Fibroblast of lung (primary cell): Measurements from ENCODE around the gene ESRP2.

Experiments
- EZH2 ChIP-seq: IDR thresholded peaks from 2 replicates; pipeline ENCODE4 v1.5.1; 2012; ENCODE audit warnings: low read length, control low read depth, mild to moderate bottlenecking; ENCODE audit errors: missing control alignments
- TF ChIP-seq, protein P1 (sequence below), 2 donors: IDR thresholded peaks in 1 of 2; conservative IDR thresholded peaks in 1 of 2; 1 replicate in 1 of 2; 2 replicates in 1 of 2; pipeline ENCODE4 v1.5.1; 2011 to 2012; ENCODE audit warnings: low read length in 2 of 2, control low read depth in 1 of 2, inconsistent platforms in 1 of 2, low read depth in 1 of 2, mild to moderate bottlenecking in 1 of 2

- TF ChIP-seq, protein P1, sequence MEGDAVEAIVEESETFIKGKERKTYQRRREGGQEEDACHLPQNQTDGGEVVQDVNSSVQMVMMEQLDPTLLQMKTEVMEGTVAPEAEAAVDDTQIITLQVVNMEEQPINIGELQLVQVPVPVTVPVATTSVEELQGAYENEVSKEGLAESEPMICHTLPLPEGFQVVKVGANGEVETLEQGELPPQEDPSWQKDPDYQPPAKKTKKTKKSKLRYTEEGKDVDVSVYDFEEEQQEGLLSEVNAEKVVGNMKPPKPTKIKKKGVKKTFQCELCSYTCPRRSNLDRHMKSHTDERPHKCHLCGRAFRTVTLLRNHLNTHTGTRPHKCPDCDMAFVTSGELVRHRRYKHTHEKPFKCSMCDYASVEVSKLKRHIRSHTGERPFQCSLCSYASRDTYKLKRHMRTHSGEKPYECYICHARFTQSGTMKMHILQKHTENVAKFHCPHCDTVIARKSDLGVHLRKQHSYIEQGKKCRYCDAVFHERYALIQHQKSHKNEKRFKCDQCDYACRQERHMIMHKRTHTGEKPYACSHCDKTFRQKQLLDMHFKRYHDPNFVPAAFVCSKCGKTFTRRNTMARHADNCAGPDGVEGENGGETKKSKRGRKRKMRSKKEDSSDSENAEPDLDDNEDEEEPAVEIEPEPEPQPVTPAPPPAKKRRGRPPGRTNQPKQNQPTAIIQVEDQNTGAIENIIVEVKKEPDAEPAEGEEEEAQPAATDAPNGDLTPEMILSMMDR (conservative IDR thresholded peaks at IDR 0.05 in 1 of 2, IDR thresholded peaks at IDR 0.05 in 1 of 2; ENCODE audit: low read depth in 1 of 2, low read length in 2 of 2): no peak
- no peak for TF ChIP-seq EZH2
Observed at GRCh38 chr16:68279726-68280558, 44.0 kb upstream of the ESRP2 start.
